GM13976 (cell line): Measurements from ENCODE around the gene HIGD1C.

Experiments used
- DNase-seq: peaks from one replicate; pipeline ENCODE4 v3.0.0; 2012; ENCODE audit warnings: low spot score
- CTCF ChIP-seq: IDR thresholded peaks from 2 replicates; pipeline ENCODE4 v1.5.1; 2012; ENCODE audit warnings: borderline replicate concordance, mild to moderate bottlenecking; ENCODE audit not compliant: insufficient read depth; ENCODE audit errors: extremely low read depth, missing control alignments, control extremely low read depth
- in situ Hi-C: fragments of 300-500 bp; cut with MboI; formaldehyde crosslinking; loops from one replicate; pipeline ENCODE4 v1.12.0; 2022; ENCODE audit warnings: low sequenced_read_pairs, mixed read lengths, inconsistent platforms; ENCODE audit not compliant: unreplicated experiment

Gene HIGD1C

GRCh38 chr12:51005030-51005429 is 52.7 kb downstream of the HIGD1C start:
- in situ Hi-C loops = no loop called here
- no peak for DNase-seq
- no peak for TF ChIP-seq CTCF

DNA sequence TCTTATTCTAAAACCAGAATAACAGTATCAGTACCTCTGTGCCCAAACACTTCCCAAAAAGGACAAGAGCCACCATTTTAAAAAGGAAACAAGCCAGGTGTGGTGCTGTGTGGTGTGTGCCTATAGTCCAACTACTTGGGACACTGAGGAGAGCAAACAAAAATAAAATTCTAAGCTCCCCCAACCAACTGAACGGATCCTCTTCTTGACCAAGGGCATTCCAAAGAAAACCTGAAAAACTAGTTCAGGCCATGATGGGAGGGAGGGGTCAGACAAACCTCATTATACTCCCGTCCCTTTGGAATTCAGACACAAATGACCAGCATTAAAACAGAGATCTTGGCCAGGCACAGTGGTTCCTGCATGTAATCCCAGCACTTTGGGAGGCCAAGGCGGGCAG is 53.3 kb downstream of the HIGD1C start:
- TF ChIP-seq CTCF = no peak
- no peak for DNase-seq
- in situ Hi-C loops = no loop called here

DNA sequence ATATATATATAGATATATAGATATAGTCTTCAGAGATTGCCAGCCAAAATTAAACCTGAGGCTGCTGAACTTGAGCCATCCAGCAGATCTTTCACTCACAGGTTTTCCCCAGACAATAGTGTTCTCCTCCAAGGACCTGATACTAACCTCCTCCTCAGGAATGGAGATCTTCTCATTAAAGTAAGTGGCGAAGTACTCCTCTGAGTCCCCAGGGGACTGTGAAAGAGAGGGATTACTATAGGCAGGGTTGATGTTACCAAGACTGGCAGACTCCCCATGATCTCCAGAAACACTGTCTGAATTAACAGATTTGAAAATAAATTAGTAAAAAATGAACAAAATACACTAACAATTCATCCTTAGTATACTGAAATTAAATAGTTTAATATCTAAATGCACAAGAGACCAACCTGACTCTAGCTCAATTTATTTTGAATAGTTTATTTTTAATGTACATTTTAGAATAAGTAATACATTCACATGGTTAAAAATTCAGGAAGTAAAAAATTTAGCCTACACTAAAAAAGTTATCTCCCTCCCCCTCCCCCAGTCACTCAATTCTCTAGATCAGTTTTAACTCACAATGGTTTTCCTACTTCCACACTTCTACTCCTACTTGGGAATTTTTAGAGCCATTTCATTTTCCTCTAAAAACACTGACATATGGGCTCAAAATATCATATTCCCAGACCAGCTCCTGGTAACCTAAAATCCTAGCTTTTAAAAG is 56.1 kb downstream of the HIGD1C start:
- DNase-seq = no peak
- in situ Hi-C loops = no loop called here
- no peak for TF ChIP-seq CTCF

GRCh38 chr12:51009056-51009440 is 56.7 kb downstream of the HIGD1C start:
- no peak for DNase-seq
- in situ Hi-C loops = no loop called here
- no peak for TF ChIP-seq CTCF

DNA sequence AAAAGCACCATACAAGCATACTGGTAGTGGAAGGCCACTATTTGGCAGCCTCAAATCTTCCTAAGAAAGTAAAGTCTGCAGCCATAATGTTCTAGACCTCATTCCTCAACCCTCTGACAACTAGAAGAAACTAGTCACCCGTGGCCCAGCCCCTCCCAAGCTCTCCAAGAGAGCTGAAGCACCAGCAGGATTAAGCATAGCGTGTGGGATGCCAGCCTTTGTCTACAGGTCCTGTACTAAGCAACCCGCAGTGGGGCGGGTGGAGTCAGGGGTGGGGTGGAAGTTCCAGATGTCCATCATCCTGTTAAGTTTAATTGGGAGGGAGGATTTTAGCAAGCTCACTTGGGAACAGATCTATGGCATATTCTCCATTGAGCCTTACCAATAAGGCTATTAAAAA is 59.6 kb downstream of the HIGD1C start:
- no peak for TF ChIP-seq CTCF
- in situ Hi-C loops = no loop called here
- DNase-seq = no peak

GRCh38 chr12:51012570-51013236 is 60.4 kb downstream of the HIGD1C start:
- DNase-seq = no peak
- in situ Hi-C loops = no loop called here
- no peak for TF ChIP-seq CTCF
